T-helper 1 cell treated with Interleukin-12 subunit alpha and Interleukin-12 subunit beta and Interleukin-4 antibody, amounts not matched to agents 30 ng/mL and 1 ng/mL, for 36 hours (primary cell): ENCODE results near the gene LHX5. TPM values are rescaled to one million over a fixed set of nuclear protein-coding genes. Genes with fewer than 3 reads are reported as not detected.

ENCODE experiments used
- intact Hi-C: fragments of 100-400 bp; cut with micrococcal nuclease; formaldehyde crosslinking; loops from one replicate; pipeline ENCODE4 v1.15.1; 2024
- total RNA-seq: library from RNA; stranded (reverse); gene quantifications from 2 replicates; pipeline ENCODE4 v1.2.3, GENCODE V29; 2022

LHX5 gene
- total RNA-seq, 1 donor from 2014 or later = not detected

DNA sequence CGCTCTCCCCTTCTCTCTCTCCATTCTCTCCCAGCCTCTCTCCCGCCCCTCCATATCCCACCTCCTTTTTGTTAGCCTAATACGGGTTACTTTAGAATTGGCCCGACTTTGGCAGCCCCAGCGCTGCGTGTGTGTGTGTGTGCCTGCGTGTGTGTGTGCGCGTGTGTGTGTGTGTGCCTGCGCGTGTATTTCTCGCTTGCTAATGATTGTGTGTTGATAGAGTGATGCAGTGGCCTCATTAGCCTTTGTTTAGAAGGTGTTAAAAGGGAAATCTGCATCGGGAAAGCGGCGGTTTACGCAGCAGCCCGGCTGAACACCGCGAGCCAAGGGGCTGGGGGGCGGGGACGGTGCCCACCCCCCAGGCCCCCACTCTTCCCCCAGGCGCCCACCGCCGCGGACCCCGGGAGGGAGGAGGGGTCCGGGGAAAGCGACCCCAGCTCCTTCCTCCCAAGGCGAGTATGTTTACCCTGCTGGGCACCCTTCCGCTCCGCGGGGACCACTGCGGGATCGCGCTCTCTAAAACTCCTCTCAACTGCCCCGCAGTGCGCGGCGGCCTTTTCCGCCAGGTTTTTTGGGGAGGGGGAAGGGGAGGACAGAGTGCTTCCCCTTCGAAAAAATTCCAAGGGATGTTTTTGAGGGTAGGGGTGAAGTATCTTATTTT, 6.8 kb upstream of the LHX5 start:
- intact Hi-C loops = loop anchor here (5.0 kb wide), 2 partner anchors 924 to 1214 kb away; no protein-coding TSS in a partner anchor

DNA sequence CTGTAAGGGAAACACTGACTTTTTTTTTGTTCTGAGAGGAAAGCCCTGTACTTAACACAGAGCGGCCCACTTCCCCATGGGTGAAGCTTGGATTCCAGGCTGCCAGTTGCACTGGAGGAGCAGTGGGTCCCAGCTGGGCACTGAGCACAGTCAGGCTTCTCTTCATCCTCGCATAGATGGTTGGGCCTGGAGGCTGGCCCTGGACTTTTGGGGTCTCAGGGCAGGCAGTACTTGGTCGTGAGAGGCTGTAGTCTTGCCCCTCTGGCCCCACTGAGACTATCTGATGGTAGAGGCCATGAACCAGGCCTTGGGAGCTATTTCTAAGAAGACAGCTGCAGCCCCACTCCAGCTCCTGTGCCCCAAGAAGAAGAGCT, 6.2 kb upstream of the LHX5 start:
- intact Hi-C loops = loop anchor here (5.0 kb wide), 2 partner anchors 924 to 1214 kb away; no protein-coding TSS in a partner anchor

DNA sequence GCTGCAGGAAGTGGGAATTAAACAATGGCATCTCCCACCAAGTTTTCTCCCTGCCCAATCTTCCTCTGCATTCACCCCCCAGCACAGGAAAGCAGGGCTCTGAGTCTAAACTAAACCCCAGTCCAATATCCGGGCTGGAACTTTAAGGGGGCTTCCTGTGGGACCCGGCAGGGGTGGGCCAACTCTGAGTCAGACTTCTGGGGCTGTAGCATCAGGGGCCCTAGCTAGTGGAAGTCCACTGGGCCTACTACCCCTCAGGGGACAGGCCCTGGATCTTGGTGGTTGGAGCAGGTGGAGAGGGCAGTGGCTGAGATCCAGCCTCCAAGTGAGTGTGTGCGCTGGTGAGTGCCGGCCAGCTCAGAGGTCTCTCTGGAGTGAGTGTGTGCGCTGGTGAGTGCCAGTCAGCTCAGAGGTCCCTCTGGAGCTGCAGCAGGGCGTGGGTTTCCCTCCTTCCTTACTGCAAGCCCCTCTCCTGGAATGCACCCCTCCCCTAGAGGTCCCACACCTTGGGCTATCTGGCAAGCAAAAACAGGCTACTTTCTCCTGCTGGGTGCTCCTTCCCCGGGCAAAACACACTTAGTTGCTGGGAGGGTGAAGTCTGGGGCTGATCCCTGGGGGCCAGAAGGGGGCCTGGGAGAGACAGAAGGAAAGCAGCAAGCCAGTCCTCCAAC, 5.6 kb upstream of the LHX5 start:
- intact Hi-C loops = loop anchor here (5.0 kb wide), 2 partner anchors 925 to 1215 kb away; no protein-coding TSS in a partner anchor

DNA sequence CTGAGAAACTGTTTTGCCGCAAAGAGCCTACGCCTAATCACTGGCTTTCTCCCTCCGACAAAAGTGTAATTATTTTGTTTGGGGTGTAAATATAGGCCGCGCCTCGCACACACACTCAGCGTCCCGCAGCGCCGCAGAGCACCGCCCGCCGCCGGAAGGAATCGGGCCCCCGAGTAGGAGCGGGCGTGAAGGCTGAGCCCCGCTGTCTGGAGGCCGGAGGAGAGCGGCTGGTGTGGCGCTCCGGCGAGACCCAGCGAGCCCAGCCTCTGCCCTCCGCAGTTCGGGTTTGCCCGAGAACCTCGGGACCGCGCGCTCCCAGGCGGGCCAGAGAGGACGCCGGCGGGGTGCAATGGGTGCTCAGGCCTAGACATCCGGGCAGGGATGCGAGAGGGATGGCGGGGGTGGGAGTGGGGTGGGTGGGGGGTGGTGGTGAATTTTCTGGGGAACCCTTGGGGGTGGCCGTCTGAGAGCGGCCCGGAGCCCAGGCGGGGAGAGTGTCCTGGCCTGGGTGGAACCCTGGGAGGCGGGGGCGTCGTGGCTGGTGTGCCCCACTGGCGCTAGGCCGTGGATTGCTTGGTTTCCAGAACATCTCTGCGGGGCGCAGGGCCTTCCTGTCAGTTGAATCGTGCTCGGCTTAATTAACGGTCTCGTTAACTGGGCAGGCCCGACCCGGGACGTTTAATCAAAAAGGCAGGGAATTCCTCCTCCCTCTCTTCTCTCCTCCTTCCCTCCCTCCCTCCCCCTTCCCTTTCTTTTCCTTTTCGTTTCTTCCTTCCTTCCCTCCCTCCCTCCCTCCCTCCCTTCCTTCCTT, 4.7 kb upstream of the LHX5 start:
- intact Hi-C loops = loop anchor here (5.0 kb wide), 2 partner anchors 926 to 1216 kb away; no protein-coding TSS in a partner anchor

DNA sequence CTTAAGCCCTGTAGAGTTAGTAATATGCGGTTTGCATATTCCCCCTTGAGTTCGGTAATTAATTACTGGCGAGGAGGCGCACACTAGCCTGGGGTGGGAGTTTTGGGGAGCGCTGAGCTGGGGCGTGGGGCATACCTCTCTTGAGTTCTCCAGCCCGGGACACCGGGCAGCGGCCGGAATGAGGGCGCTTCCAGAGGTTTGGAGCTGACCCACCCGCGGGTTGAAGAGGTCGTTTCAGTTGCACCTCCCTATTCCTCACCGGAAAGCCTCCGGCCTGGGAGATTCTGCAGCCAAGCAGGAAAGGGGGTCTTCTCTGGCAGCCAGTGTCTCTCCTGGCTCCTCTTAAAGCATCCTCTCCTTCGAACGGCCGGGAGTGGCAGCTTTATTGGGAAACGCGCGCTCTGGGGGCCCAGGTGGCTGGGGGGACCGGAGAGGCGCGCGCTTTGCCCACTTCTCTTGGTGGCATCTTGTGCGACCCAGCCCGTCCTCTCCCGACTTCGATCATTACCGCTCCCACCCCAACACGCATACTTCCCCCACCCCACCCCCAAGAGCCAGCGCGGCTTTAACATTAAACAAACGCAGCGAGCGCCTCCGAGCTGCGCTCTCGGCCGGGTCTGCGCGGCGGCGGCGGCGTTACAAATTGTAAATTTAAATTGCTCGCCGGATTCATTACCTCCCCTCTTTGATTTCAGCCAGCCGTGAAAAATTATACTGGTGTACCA, 3.9 kb upstream of the LHX5 start:
- intact Hi-C loops = loop anchor here (5.0 kb wide), 2 partner anchors 927 to 1217 kb away; no protein-coding TSS in a partner anchor

DNA sequence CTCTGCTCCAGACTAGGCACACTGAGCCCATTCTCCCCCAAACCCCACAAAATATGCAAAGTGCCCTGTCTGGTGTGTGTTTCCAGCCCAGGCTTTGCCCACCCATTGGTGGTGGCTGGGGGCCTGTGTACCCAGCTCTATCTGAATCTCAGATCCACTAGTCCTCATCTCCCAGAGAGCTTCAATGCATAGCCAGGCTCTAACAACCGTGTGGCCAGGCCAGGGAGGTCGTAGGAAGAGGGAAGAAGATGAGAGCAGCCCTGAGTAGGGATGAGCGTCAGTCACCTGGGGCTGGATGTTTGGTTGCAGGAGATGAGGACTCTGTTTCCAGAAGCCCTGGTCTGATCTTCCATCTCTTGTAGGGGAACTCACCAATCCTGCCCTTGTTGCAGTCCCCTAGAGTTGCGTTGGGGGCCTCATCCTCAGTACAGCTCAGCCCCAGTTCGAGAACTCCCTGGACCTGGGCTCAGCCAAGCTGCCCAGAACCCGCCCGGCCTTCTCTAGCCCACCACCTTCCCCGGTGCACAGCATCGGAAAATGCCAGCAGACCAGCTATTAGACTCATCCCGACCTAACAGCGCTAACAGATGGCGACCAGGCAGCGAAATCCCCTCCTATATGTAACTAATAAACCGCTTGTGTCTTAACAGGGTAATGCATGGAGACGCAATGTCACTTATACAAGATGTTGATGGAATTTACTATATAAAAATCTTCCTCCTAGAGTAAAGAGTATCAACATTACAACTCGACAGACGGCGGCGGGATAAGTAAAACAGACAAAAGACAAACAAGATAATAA, 3.2 kb upstream of the LHX5 start:
- intact Hi-C loops = loop anchor here (5.0 kb wide), 3 partner anchors 927 to 1217 kb away; no protein-coding TSS in a partner anchor

DNA sequence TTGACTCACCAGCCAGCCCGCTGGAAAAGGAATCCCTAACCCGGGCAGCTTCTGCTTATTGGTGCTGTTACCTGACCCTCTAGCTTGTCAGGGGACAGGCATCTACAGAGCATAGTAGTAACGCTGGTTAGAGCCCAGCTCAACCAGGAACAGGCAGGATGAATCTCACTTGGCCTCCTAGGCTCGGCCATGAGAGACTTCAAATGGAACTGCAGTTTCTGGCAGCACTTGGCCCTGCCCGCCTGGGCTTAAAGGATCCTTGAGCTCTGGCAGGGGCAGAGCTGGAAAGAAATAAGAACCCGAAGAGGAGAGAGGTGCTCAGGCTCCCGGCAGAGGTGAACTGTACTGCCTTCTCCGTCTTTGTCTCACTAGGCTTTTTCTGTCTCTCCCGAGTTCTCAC, 2.3 kb upstream of the LHX5 start:
- intact Hi-C loops = loop anchor here (5.0 kb wide), 1 partner anchor 968 kb away; no protein-coding TSS in a partner anchor

DNA sequence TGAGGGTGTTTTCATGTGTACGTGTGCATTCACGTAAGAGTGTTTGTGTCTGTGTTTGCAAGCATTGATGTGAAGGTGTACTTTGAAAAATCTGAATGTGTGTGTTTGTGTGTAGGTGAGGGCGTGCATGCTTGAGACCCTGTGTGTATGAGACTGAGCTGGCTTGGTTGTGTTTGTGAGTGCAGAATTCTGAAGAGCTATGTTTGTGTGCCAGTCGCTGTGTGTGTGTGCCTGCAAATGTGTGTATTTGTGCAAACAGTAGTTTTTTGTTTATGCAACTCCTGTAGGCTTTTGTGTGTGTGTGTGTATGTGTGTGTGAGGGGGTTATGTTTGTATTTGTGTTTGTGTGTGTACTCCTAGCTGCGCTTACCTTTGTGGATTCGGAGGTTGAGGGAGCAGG, 1.7 kb upstream of the LHX5 start:
- intact Hi-C loops = loop anchor here (5.0 kb wide), 1 partner anchor 969 kb away; no protein-coding TSS in a partner anchor

DNA sequence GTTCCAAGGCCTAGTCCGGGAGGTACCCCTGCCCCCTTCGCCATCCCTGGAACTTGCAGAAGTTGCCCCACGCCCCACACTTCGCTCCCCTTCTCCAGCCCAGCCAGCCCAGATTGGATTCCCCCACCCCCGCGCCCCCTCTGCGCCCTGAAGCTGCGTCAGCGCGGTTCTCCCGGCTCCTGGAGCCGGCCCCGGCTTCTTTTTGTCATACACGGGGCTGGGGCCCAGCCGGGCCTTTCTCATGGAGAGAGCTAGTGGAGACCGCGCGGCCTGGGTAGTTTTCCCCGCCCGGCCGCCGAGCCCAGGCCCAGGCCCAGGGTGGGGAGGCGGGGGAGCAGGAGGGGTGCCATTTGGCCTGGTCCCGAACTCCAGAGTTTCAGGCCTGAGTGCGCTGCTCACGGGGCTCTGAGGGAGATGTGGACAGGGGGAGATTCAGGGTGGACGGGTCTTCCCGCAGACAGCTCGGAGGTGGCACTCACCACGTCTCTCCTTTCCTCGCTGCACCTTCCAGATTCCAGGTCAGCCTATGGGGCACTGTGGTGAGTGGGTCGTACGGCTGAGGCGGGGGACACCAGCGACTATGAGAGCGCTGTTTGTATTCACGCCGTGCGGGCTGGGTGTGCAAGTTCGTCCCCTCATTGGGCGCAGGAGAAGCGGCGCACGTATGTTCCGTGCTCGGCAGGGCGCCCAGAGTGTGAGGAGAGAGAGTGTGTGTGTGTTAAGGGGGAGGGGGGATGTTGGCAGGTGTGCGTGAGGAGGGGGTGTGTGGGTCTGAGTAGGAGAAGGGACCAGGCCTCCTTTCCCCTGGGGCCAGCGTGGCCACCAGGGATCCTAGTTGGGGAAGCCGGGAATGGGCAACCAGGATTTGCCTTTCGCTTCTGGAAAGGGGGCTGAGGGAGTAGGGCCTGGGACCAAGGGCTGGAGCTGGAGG, 785 bp upstream of the LHX5 start:
- intact Hi-C loops = loop anchor here (5.0 kb wide), 1 partner anchor 970 kb away; no protein-coding TSS in a partner anchor

DNA sequence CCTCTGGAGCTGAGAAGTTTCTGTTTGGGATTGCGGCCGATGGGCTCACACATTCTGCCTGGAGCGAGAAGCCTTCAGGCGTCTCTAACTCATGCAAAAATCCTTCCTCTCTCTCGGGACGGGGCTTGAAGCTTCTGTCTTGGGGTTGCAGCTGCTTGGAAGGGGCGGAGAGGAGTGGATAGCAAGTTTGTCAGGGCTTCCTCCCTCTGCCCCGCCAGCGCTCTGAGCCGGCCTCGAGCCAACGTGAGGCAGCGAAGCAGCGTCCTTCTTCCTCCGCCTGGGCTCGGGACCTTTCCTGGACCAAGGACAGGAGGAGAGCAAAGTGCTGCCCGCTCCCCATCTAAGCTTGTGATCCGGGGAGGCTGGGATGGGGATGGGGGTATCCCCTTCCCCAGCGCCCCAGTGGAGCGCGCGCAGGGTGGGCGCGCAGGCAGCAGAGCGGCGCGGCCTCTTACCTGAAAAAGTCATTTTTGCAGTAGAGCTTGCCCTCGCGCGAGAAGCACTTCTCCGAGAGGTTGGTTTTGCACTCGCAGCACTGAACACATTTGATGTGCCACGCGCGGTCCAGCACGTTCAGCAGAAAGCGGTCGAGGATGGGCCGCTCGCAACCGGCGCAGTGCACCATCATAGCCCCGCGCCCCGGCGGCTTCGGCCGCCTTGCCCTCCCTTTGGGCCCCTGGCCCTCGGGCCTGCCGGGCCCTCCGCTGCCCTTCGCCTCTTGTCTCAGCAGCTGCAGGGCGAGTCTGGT, 626 bp downstream of the LHX5 start:
- intact Hi-C loops = loop anchor here (5.0 kb wide), 1 partner anchor 971 kb away; no protein-coding TSS in a partner anchor

DNA sequence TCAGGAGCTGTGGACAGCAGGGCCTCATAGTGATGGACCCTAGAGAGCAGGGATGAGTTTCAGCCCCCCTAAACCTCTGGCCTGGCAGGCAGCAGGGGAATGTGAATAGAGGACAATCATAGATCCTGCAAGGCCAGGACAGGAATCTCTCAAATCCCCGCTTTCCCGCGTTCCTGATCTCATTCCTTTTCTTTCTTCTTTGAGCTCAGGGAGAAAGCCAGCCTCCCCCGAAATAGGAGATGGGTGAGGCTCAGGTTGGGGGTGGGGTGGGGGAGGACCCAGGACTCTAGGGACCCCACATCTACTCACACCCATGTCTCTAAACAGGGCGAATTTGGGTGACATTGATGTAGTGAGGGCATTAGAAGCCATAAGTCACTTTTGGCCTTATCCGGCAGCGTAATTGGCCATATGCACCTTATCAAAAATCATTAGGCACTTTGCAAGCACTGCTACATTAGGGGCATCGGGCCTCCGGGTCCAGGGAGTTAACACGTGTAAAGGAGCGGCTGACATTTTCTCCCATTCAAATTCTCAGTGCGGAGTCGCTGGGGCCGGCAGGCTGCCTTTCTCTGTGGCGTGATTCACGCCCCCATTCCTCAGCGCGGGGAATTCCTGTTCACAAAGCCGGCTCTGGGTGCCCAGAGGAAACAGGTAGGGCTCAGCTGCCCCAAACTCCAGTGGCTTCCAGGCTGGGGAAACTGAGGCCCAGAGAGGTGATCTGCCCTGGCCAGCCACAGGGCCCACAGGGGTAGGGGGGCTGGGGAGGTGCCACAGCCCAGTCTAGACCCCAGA, 1.5 kb downstream of the LHX5 start:
- intact Hi-C loops = loop anchor here (5.0 kb wide), 2 partner anchors 972 to 1212 kb away; partner anchors contain the start of gene TBX3

DNA sequence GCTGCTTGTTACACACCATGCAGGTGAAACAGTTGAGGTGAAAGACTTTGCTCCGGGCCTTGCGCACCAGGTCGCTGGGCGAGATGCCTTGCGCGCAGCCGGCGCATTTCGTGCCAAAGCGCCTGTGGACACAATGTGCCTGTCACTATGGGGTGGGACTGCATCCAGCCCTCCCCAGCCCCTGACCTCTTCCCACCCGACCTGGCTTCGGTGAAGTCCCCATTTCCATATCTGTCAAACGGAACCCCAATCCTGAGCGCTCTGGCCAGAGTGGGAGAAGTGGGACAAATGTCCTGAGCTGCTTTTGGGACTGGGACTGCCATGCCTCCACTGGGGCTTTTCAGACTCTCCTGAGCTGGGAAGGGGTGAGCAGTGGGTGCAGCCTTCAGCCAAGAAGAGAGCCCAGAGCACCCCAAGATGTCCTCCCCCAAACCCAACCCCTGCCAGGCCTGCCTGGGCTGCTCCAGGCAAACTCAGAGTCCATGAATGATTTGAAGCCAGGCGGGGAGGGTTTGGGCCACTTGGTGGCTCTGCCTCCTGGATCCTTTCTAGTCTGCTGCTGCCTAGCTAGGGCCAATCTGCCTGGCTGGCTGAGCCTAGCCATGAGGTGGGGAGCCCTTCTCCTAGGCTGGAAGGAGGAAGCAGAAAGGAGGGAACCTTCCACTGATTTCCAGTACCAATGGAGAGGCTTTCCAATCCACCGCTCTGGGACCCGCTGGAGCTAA, 2.3 kb downstream of the LHX5 start:
- intact Hi-C loops = loop anchor here (5.0 kb wide), 1 partner anchor 1213 kb away; the partner anchor contains the start of gene TBX3

DNA sequence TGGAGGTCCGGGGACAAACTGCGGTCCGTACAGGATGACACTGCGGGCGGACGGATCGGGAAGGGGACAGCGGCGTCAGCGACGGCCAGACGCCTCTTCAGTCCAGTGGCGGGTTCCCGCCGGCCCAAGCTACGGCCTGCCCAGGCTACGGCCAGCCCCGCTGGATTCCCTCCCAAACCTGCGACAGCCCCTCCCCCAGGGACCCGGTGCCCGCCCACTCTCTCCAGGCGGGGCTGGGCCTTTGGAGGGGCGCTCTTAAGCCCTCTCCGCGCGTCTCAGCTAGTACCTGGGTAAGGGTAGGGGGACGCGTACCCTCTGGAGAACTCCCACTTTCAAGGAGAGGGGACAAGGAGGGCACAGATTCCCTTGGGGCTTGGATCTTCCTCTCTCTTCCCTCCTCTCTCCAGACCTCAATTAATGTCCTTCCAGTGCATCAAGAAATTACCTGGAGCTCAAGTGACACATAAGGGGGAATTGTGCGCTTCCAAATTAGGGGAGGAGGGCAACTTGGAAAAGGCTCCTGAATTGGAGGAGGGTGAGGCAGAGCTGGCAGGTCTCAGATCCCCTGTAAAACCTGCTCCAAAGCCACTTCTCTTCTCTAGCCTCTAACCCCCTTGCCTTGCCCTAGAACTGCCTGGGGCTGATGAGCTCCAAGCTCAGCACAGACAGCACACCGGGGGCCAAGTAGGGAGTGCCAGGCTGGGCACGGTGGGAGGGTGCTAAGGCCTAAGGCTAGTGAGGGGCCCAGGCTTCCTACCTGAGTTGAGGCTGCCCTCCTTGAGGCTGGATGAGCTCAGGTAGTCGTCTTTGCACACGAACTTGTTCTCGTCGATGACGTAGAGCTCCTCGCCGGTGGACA, 3.1 kb downstream of the LHX5 start:
- intact Hi-C loops = loop anchor here (5.0 kb wide), 1 partner anchor 1214 kb away; the partner anchor contains the start of gene TBX3

DNA sequence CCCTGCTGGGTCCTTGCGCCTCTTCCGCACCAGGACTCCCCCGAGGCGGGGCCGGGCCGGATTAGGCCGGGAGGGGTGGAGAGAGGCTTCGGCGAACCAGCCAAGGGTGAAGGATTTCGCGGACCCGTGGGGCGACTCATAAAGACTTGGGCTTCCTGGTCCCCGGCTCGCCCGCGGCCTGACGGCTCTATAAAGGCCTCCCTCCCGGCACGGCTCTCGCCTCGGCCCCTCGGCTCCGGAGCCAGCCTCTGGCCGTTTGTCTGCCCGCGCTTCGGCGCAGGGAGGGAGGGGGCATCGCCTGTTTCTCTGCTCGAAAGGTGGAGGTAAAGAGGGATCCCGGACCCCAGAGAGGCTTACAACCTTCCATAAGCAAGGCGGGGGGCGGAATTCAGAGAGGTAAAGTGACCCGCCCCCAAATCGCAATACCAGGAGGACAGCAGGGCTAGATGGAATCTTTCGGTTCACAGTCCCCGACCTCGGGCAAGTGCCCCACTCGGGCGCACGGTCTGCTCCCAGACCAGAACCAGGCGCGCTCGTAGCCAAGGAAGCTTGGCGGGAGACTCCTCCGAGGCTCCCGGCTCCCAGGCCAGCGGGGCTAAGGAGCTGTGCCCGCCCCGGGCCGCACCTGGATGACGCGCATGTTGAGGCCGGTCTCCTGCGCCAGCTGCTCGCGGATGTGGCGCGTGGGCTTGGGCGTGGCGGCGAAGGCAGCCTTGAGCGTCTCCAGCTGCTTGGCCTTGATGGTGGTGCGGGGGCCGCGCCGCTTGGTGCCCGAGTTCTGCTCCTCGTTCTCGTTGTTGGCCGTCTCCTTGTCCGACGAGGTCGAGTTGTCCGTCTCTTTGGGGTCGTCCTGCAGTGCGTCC, 3.9 kb downstream of the LHX5 start:
- intact Hi-C loops = loop anchor here (5.0 kb wide), 1 partner anchor 1215 kb away; the partner anchor contains the start of gene TBX3
